Raji (cell line): ENCODE data around the gene ASTL.
A peak's percentile ranks its signal among the peaks of the same experiment; 100 is the strongest.

Source experiments
- POLR2A ChIP-seq: IDR thresholded peaks from 2 replicates; pipeline ENCODE4 v1.6.1; 2011; ENCODE audit warnings: low read depth, low read length, control low read depth; ENCODE audit not compliant: insufficient read depth

Gene ASTL

DNA sequence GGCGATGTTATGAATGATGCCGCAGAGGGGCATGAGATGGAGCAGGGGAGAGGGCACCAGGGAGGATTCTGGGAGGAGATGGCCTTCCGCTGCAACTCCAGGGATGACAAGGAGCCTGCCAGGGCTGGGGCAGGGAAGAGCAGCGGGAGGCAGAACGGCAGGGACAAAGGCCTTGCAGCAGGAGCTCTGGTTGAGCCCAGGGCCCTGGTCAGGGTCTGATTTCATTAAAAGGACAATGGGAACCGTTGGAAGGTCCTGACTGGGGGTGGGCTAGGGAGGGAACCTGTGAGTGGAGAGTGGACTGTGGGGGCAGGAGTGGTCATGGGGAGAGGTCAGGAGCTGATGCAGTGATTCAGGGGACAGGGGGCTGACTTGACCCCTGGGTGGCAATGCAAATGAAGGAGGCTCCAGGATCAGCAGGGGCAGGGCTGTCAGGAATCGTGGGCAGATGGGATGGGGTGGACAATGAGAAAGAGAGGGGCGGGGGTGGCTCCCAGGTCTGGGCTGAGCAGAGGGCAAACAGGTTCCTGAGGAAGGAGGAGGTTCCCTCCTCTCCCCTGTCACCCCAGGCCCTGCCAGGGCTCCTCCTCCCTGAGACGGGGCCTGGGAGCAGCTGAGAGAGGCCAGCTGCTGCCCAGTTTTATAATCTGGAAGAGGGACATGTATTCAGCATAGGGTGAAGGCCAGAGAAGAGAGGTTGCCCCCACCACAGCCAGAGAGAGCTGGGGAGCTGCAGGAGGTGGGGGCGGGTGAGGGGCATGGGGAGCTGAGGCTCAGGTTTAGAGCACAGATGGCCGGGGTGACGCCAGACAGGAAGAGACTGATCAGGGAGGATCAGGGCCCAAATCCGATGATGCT lies 14.2 kb upstream of the ASTL start:
- TF ChIP-seq POLR2A = no peak

DNA sequence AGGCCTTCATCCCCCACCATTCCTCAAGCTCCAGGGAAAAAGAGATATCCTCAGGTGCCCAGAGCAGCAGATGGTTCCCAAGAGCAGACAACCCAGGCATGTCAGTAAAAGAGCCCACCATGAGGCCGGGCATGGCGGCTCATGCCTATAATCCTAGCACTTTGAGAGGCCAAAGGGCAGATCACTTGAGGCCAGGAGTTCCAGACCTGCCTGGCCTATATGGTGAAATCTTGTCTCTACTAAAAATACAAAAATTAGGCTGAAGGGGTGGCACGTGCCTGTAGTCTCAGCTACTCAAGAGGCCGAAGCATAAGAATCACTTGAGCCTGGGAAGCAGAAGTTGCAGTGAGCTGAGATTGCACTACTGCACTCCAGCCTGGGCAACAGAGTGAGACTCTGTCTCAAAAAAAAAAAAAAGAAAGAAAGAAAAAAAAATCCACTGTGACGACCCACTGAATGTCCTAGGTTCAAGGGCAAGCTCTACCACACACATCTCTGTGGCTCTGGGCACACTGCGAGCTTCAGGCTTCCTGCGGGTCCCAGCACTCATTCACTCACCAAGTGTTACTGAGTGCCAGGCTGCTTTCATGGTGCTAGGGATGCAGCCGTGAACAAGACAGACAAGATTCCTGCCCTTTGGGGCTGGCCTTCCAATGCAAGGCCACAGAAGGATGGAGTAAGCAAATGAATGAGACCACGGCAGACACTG lies 13.4 kb upstream of the ASTL start:
- no peak for TF ChIP-seq POLR2A

DNA sequence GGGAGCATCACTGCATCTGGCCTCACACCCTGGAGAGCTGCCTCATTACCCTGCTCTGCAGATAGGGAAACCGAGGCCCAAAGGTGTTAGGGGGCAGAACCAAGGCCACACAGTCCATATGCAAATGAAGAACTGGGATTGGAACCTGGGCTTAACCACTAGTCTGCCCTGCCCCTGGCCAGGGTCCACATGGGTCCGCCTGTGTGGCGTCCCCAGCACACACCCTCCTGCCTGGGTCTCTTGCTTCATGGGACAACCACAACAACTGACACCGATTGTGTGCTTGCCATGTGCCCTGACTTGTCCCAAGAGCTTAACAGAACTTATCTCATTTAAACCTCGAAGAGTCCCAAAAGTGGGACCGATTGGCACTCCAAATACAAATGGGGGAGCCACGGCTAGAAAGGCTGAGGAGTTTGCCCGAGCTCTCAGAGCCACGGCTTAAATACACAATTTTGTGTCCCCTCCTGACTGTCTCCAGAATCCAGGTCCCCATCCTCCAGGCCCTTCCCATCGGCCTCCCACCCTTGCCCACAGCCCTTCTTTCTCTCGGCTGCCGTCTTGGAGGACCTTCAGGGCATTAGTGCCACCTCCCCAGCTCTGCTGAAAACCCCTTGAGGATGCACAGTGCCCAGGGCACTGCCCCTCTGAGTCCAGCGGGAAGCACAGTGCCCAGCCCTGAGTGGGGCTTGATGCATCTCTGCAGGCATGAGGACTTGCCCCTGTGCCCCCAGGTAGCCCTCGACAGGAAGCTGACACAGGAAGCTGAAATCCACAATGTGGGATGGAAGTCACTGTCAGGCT lies 12.7 kb upstream of the ASTL start:
- TF ChIP-seq POLR2A = no peak

DNA sequence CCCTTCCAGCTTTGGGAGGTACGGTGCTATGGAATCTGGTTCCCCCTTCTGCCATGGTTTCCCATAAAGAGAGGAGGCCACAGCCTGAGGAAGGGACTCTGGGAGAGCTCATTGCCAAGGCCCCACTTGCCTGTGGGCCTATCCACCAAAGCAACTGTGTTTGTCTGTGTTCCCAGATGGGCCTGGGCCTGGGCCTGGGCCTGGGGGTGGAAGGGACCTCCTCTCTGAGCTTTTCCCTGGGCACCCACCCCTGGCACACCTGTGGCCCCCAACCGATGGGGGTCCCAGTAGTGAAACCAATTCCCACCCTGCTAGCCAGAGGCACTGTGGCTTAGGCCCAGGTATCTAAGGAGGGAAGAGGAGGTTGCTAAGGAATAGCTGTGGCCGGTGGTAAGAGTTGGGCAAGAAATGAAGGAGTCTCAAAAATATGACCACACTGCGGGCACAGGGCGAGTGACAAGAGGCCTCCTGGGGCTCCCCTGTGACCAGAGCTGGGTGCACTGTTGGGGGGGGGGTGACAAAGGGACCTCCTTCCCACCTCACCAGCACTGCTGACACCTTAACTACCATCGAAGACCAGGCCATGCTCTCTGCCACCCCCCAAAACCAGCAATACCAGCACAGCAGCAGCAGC lies 11.8 kb upstream of the ASTL start:
- no peak for TF ChIP-seq POLR2A

DNA sequence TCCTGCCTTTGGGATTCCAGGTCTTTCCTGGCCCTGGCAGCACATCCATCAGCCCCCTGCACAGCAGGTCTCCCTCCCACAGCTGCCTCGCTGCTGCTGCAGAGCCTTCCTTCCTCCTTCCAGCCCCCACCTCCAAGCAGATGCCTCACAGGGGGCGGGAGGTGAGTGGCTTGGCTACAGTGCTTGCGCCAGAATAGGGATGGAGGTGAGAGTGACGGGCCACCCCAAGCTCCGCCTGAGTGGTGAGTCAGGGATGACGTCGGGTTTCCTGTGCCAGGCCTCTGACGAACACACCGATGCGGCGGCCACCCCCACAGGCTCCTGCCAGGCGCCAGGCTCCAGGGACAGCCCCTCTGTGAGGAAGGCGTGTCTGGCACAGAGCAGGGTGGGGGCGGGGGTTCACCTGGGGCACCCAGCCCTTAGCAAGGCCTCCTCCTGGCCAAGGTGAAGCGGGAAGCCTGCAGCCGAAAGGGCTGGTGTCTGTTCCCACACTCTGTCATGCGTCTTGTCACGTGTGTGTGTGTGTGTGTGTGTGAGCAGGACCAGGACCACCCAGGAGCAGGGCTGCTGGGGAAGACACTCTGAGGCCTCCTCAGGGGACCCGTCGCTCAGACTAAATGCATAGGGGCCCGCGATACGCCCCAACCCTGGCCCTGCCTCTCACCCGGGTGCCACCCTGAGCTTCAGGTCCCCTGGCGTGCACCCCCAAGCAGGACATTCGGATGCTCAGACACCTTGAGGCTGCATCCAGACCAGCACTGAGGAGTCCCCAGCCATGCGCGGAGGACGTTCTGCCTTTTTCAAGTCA lies 10.3 kb upstream of the ASTL start:
- TF ChIP-seq POLR2A = peak; percentile 90

DNA sequence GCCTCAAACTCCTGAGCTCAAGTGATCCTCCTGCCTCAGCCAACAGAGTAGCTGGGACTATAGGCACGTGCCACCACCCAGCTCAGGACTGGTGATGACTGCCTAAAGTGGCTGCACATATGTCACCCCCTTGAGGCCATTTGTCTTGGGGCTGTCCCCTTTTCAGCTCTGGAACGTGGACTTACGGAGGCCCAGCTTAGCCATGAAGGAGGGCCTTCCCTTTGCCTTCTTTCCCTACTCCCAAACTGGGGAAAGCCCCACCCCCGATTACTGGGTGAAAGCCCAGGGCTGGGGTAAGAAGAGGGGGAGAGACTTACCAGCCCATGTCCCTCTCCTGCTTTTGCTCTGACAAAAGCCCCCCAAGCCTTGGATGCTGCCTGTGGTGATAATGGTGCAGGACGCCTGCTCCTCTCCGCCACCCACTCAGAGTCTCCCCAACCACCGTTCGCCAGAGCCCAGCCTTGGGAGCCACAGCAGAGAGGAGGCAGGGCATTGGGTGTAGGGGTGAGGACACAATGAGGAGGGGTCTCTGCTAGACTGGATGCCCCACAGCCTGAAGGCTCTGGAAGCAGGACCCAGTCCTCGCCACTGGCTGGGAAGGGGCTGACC lies 9.4 kb upstream of the ASTL start:
- no peak for TF ChIP-seq POLR2A

DNA sequence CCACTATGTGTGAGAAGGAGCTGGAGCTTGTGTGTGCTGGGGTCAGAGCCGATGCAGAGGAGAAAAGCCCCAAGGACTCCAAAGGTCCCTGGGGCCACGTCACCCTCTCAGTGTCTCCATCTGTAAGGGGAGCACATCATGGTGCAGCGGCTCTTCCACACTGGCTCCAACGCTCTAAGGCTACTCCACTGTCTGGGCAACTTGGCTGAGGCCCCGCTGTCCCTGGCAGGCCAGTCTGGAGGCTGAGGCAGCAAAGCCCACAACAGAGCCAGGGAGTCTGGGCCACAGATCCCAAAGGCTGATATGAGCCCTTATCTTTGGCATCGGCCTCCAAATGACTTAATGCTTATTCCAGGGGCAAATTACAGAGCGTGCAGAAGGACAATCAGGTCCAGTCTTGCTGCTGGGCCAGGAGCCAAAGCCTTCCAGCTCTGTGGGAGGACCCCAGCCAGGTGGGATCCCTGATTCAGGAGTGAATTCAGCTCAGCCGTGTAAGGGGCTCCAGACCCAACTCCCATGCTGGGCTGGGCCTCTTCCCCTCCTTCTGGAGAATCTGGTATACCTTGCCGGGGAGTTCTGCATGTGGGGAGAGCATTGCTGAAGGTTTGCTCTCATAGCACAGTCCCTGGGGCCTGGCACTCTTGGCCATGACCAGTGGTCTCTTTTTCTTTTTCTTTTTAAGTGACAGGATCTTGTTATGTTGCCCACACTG lies 8.7 kb upstream of the ASTL start:
- no peak for TF ChIP-seq POLR2A

DNA sequence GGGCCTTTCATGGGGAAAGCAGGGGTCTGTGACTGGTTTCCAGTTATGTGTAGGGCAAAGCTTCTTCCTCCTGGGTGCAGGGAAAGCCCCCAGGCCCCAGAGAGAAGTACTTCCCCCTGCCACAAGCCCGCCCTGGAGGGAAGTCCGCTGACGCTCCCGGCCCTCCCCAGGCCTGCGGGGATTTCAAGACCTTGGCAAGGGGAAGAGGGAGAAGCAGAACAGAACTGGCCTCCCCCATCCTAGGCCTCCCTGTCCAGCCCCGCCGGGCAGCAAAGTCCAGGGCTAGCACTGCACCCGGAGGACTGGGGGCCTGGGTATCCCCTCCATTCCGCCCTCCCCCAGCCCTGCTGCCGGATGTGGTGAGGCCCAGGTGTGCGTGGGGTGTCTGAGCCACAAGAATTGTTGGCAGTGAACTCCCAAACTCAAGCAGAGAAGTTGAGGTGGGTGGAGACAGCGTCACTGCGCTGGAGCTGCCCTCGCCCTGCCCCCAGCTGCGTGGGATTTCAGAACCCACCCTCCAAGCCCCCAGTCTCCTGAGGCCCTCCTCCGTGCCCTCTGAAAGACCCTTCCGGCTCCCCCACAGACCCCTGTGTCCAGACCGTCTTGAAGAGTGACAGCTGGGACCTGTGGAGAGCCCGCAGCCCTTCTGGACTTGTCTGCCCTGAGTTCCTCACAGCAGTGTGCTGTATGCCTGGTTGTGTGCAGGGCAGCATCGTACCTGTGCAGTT lies 8.0 kb upstream of the ASTL start:
- peak; percentile 62 for TF ChIP-seq POLR2A

DNA sequence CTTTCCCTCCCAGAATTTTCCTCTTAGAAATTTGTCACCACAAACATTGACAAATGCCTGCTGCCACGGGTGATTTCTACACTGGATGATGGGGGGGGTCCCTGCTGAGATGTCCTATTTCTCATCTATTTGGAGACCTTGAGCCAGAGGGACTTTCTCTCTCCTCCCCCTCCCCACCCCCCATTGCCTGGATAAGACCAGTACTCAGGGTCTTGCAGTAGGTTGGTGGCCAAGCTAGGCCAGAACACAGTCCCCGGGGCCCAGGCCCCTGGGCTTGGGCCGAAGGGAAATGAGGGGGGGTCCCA lies 7.5 kb upstream of the ASTL start:
- no peak for TF ChIP-seq POLR2A

DNA sequence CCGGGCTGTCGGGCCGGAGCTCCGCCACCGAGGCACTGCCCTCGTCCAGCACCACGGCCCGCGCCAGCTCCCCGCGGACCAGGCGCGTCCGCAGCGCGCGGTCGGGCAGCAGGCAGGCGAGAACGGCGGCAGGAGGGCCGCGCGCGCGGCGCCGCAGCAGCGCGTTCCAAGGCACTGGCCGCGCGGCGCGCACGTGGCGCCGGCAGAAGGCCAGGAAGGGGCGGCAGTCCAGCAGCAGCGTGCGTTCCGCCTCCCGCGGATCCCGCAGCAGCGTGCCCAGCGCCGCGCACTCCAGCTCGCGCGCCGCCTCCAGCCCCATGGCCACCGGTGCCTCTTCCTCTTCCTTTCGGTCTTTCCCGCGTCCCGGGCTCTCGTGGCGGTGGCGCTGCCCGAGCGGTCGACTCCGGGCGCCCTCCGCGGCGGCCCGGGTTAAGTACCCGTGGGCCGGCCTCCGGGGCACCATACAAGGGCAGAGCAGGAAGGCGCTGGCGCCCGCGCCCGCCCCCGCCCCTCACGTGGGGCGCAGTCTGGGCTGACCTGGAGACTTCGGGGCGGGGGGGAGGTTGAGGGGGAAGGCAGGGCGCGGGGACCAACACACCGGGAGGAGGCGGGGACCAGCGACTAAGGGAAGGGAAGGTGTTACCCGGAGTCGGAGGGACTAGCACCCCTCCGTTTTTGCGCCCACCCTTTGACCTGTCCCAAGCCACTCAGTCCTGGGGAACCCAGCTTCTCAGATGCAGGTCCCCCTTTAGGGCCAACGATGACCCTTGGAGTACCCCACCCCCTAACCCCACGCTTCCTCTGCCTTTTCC lies 6.9 kb upstream of the ASTL start, which contains the start of gene DUSP2:
Gene DUSP2, minus strand, starts transcription at position 405 of the 812 bp plus-strand sequence. Its CDS starts 86 bp downstream, at position 319.
- peak; percentile 99 for TF ChIP-seq POLR2A

DNA sequence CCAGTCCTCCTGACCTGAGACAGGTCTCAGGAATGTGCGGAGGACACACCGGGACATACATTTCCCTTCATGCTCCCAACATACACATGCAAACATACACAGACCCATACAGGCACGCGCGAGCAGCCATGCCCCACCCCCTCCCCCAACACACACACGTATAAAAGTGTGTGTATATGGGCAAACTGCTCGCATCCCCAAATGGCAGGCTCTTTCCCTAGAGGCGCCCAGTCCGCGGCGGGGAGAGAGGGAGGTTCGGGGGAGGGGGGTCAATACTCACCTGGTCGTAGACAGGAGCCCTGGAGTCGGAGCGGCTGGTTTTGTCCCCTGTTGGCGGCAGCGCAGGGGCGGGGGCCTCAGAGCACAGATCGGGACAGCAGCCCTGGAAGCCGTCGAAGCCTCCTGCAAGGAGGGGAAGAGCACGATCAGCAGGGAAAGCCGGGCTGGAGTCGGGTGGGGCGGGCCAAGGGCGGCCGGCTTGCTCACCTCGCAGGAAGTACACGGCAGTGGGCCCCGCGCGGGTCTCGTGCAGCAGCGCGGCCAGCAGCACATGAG lies 6.3 kb upstream of the ASTL start:
- no peak for TF ChIP-seq POLR2A
